ENCODE measurements around the gene DIDO1. TPM values are rescaled to one million over a fixed set of nuclear protein-coding genes. Genes with fewer than 3 reads are reported as not detected.

Gene DIDO1
- total and polyA plus RNA-seq, 2 of the 13 experiments (the other 11 are each of a cell fraction or from before 2014, with no cell fraction given) = 75.0 to 75.1 TPM

- H3K4me2 ChIP-seq (ENCODE audit: low read depth, low read length) = no peak overlapping the region
- FAIRE-seq (no peak), ATAC-seq (no peak), DNase-seq (ENCODE audit: low spot score) (no peak)
- no peak overlapping the region for H3K27ac ChIP-seq (ENCODE audit: extremely low read length, insufficient read depth, low read length)
- no peak overlapping the region for H3K9ac ChIP-seq (ENCODE audit: insufficient read depth, low read depth, low read length)
- WGBS (ENCODE audit: low lambda C conversion rate) = 95% methylated on average over 8 of the region's 8 CpGs
- no peak overlapping the region for H3K4me3 ChIP-seq (replicated peaks in 1 of 3; ENCODE audit: insufficient read depth in 1 of 3, low read depth in 2 of 3, low read length in 3 of 3)
- CTCF ChIA-PET (ENCODE audit: low intra/inter-chr PET ratio, low total read pairs) = no interaction called here
- no TSS peak for BruUV-seq (replicated peaks)
- no peaks in the 10 kb centered on the region for H3K27me3 ChIP-seq (ENCODE audit: control insufficient read depth in 1 of 2, insufficient read depth in 2 of 2, low read length in 2 of 2)
- H2AFZ ChIP-seq (ENCODE audit: low read length) = no peak overlapping the region
- POLR2A ChIA-PET = interaction anchor here (1.3 kb wide), 1 partner anchor 9 kb away, joined by 3 read pairs; no protein-coding TSS in a partner anchor
- in situ Hi-C loops (cut with HindIII; ENCODE audit: extremely low pct_ligation_motif_present, low pct_unique_long_range_greater_than_20kb) (no loop called here), intact Hi-C loops (cut with micrococcal nuclease; ENCODE audit: unreplicated experiment) (no loop called here)
- peaks cover 76 to 93% of the 10 kb centered on the region in 2 experiments for H3K36me3 ChIP-seq (replicated peaks in 1 of 2; ENCODE audit: control insufficient read depth in 1 of 2, insufficient read depth in 2 of 2, low read length in 2 of 2)
- TF ChIP-seq CBX1 (IDR thresholded peaks at IDR 0.05; ENCODE audit: low read depth) = no peak
- no peak for TF ChIP-seq ZNF850 (CRISPR knock-in tag; conservative IDR thresholded peaks at IDR 0.05)
- no peaks in the 10 kb centered on the region for H3K9me3 ChIP-seq (ENCODE audit: low read length)
- H4K20me1 ChIP-seq (ENCODE audit: insufficient read depth, low read length) = peaks cover 72% of the 10 kb centered on the region; the same call in 1 of the 2 replicates
- peaks cover 13% of the 10 kb centered on the region for H3K4me1 ChIP-seq (ENCODE audit: insufficient read depth, low read length)
- peaks cover 11% of the 10 kb centered on the region for H3K79me2 ChIP-seq (ENCODE audit: insufficient read depth, low read length)
Measured at GRCh38 chr20:62961799-62962198, 35.5 kb upstream of the DIDO1 start.

GRCh38 chr20:62961310-62961783, 35.0 kb upstream of the DIDO1 start:
- 93% methylated on average over 18 of the region's 19 CpGs for WGBS (ENCODE audit: low lambda C conversion rate)
- in situ Hi-C loops (cut with HindIII; ENCODE audit: extremely low pct_ligation_motif_present, low pct_unique_long_range_greater_than_20kb) = no loop called here
- H4K20me1 ChIP-seq (ENCODE audit: insufficient read depth, low read length) = peaks cover 72% of the 10 kb centered on the region; the same call in 1 of the 2 replicates
- H2AFZ ChIP-seq (ENCODE audit: low read length) = no peak overlapping the region
- peaks cover 78 to 93% of the 10 kb centered on the region in 2 experiments for H3K36me3 ChIP-seq (replicated peaks in 1 of 2; ENCODE audit: control insufficient read depth in 1 of 2, insufficient read depth in 2 of 2, low read length in 2 of 2)
- no peak overlapping the region for H3K9ac ChIP-seq (ENCODE audit: insufficient read depth, low read depth, low read length)
- no peaks in the 10 kb centered on the region for H3K27me3 ChIP-seq (ENCODE audit: control insufficient read depth in 1 of 2, insufficient read depth in 2 of 2, low read length in 2 of 2)
- ATAC-seq (no peak), FAIRE-seq (no peak), DNase-seq (ENCODE audit: low spot score) (no peak)
- no peak overlapping the region for H3K27ac ChIP-seq (ENCODE audit: extremely low read length, insufficient read depth, low read length)
- H3K4me2 ChIP-seq (ENCODE audit: low read depth, low read length) = no peak overlapping the region
- peaks cover 17% of the 10 kb centered on the region for H3K4me1 ChIP-seq (ENCODE audit: insufficient read depth, low read length)
- CTCF ChIA-PET (ENCODE audit: low intra/inter-chr PET ratio, low total read pairs) = no interaction called here
- no peaks in the 10 kb centered on the region for H3K9me3 ChIP-seq (ENCODE audit: low read length)
- peaks cover 15% of the 10 kb centered on the region for H3K79me2 ChIP-seq (ENCODE audit: insufficient read depth, low read length)
- intact Hi-C loops (cut with micrococcal nuclease; ENCODE audit: unreplicated experiment) = no loop called here
- H3K4me3 ChIP-seq (replicated peaks in 1 of 3; ENCODE audit: insufficient read depth in 1 of 3, low read depth in 2 of 3, low read length in 3 of 3) = no peak overlapping the region
- no TSS peak for BruUV-seq (replicated peaks)
- 0 out of 2 replicates have a peak, but pooled peaks have one; percentile 24 for TF ChIP-seq ZFY (CRISPR knock-in tag; IDR thresholded peaks at IDR 0.05)
- no peak for TF ChIP-seq CERS6 (CRISPR knock-in tag; IDR thresholded peaks at IDR 0.05)
- TF ChIP-seq AGO2 (optimal IDR thresholded peaks at IDR 0.05; ENCODE audit: low read depth, low read length) = peak; percentile 92
- peak; percentile 15; the same call in 1 of the 2 replicates for TF ChIP-seq THAP9 (CRISPR knock-in tag; IDR thresholded peaks at IDR 0.05; ENCODE audit: borderline replicate concordance)
- TF ChIP-seq AKAP8 (CRISPR knock-in tag; IDR thresholded peaks at IDR 0.05) = peak; percentile 31; the same call in 1 of the 2 replicates
- peak; percentile 24; the same call in 1 of the 2 replicates for TF ChIP-seq CTCF (CRISPR knock-in tag; IDR thresholded peaks at IDR 0.05)
- TF ChIP-seq BHLHE40 (IDR thresholded peaks at IDR 0.05; ENCODE audit: low read length) = no peak
- no peak for TF ChIP-seq PHF8 (CRISPR knock-in tag; IDR thresholded peaks at IDR 0.05)
- TF ChIP-seq ZMYM3 (CRISPR knock-in tag; IDR thresholded peaks at IDR 0.05) = no peak
- TF ChIP-seq RBFOX2 (IDR thresholded peaks at IDR 0.05; ENCODE audit: low read depth, low read length) = peak; percentile 77
- POLR2A ChIA-PET = no interaction called here

Data from HepG2 (cell line).